Measurements from ENCODE around the gene FAM117A.

The FAM117A gene

GRCh38 chr17:49741009-49741691 lies 22.8 kb downstream of the FAM117A start:
- TF ChIP-seq, protein P1, sequence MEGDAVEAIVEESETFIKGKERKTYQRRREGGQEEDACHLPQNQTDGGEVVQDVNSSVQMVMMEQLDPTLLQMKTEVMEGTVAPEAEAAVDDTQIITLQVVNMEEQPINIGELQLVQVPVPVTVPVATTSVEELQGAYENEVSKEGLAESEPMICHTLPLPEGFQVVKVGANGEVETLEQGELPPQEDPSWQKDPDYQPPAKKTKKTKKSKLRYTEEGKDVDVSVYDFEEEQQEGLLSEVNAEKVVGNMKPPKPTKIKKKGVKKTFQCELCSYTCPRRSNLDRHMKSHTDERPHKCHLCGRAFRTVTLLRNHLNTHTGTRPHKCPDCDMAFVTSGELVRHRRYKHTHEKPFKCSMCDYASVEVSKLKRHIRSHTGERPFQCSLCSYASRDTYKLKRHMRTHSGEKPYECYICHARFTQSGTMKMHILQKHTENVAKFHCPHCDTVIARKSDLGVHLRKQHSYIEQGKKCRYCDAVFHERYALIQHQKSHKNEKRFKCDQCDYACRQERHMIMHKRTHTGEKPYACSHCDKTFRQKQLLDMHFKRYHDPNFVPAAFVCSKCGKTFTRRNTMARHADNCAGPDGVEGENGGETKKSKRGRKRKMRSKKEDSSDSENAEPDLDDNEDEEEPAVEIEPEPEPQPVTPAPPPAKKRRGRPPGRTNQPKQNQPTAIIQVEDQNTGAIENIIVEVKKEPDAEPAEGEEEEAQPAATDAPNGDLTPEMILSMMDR (IDR thresholded peaks at IDR 0.05; ENCODE audit: low read depth, low read length, missing control alignments) = no peak
- peak overlapping the region; percentile 21; the same call in 1 of the 2 replicates for H3K4me3 ChIP-seq (ENCODE audit: low read depth, low read length)
- DNase-seq (ENCODE audit: low read depth) = no peak

DNA sequence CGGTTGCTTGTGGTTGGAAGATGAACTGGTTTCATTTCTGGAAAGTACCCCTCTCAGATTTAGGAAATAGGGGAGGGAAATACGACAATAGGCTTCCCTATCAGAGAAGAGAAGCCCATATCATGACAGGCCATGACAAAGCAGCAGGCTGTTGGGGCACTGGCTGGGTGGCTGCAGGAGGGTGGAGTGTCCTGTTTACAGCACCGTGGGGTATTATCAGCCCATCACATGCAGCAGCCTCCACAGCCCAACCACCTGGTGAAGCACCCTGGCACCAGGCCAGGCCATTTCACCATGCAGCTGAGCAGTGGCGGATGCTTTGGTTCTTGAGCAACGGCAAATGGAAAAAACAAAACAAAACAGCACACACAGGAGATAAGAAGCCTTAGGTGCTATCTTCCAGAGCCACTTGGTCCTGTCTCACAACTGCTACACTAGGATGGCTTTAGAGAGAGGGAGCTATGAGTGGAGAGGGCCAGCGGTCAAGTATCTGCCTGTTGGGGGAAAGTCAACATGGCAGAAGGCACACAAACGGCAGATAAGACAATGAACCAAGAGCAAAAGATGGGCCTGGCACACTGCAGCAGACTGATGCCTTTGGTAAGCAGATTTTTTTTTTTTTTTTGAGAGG lies 24.2 kb downstream of the FAM117A start:
- DNase-seq (ENCODE audit: low read depth) = peak; percentile 55
- H3K4me3 ChIP-seq (ENCODE audit: low read depth, low read length) = no peak overlapping the region
- TF ChIP-seq, protein P1 (IDR thresholded peaks at IDR 0.05; ENCODE audit: low read depth, low read length, missing control alignments) = no peak

GRCh38 chr17:49738456-49739163 lies 25.3 kb downstream of the FAM117A start:
- TF ChIP-seq, protein P1 (IDR thresholded peaks at IDR 0.05; ENCODE audit: low read depth, low read length, missing control alignments) = no peak
- H3K4me3 ChIP-seq (ENCODE audit: low read depth, low read length) = no peak overlapping the region
- DNase-seq (ENCODE audit: low read depth) = no peak

DNA sequence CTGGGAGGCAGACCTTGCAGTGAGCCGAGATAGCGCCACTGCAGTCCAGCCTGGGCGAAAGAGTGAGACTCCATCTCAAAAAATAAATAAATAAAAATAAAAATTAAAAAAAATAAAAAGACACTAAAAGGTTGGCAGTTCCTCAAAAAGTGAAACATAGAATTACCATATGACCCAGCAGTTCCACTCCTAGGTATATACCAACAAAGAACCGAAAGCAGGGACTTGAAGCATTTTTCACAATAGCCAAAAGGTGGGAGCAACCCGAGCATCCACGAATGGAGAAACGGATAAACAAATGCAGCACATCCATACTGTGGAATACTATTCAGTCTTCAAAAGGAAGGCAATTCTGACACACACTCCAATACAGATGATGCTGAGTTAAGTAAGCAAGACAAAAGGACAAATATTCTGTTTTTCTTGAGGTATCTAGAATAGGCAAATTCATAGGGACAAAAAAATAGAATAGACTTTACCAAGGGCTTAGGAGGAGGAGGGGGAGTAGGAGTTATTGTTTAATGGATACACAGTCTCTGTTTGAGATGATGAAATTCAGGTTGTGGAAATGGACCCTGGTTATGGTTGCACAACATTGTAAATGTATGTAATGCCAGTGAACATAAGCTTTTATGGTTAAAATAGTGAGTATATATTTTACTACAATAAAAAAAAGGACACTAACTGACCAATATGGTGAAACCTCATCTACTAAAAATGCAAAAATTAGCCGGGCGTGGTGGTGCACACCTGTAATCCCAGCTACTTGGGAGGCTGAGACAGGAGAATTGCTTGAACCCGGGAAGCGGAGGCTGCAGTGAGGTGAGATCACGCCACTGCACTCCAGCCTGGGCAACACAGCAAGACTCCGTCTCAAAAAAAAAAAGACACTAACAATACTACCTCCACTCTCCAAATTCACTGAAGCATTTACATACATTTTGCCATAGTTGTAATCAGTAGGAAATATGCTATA lies 29.1 kb downstream of the FAM117A start:
- H3K4me3 ChIP-seq (ENCODE audit: low read depth, low read length) = no peak overlapping the region
- TF ChIP-seq, protein P1 (IDR thresholded peaks at IDR 0.05; ENCODE audit: low read depth, low read length, missing control alignments) = no peak
- DNase-seq (ENCODE audit: low read depth) = no peak

GRCh38 chr17:49731435-49731831 lies 32.5 kb downstream of the FAM117A start:
- H3K4me3 ChIP-seq (ENCODE audit: low read depth, low read length) = no peak overlapping the region
- no peak for DNase-seq (ENCODE audit: low read depth)
- TF ChIP-seq, protein P1 (IDR thresholded peaks at IDR 0.05; ENCODE audit: low read depth, low read length, missing control alignments) = no peak

GRCh38 chr17:49730785-49731434 lies 33.0 kb downstream of the FAM117A start:
- H3K4me3 ChIP-seq (ENCODE audit: low read depth, low read length) = no peak overlapping the region
- no peak for DNase-seq (ENCODE audit: low read depth)
- TF ChIP-seq, protein P1 (IDR thresholded peaks at IDR 0.05; ENCODE audit: low read depth, low read length, missing control alignments) = no peak
